Dermis microvascular lymphatic vessel endothelial cell (primary cell): Measurements from ENCODE around the gene IFIT1B. TPM values are rescaled to one million over a fixed set of nuclear protein-coding genes. Genes with fewer than 3 reads are reported as not detected.
"Not testable (repeated sequence)": the region's sequence is repeated elsewhere in the genome, so short reads cannot be mapped to it uniquely, and the experiment has no call there.

Experiments used
- DNase-seq, 2 donors: peaks; one replicate each; pipeline versions ENCODE4 v3.0.0 to v3.0.0-alpha.2; 2010; ENCODE audit warnings: low read depth in 2 of 2
- total RNA-seq: library from RNA; depleted of rRNA; stranded (reverse); fragments of >200 nt; gene quantifications from 2 replicates; pipeline ENCODE4 v1.2.1, GENCODE V29; 2014

The IFIT1B gene
- total RNA-seq, 1 donor from 2014 or later, result not detected

GRCh38 chr10:89379103-89379502 is 1.2 kb downstream of the IFIT1B start:
- no peak for DNase-seq

GRCh38 chr10:89382757-89383156 is 4.9 kb downstream of the IFIT1B start:
- DNase-seq, result no peak

GRCh38 chr10:89384474-89385340 is 6.9 kb downstream of the IFIT1B start:
- no peak for DNase-seq

- DNase-seq, result no peak
Measured at GRCh38 chr10:89388806-89389205, 10.9 kb downstream of the IFIT1B start.

- peak in 1 of 2 donors; percentile 36 for DNase-seq
Measured at GRCh38 chr10:89389254-89389653, 11.4 kb downstream of the IFIT1B start.

GRCh38 chr10:89390476-89391225 is 12.8 kb downstream of the IFIT1B start:
- DNase-seq, result peak in 1 of 2 donors; percentile 14

GRCh38 chr10:89391226-89391576 is 13.3 kb downstream of the IFIT1B start:
- DNase-seq, result not testable (repeated sequence)

GRCh38 chr10:89391907-89392756 is 14.3 kb downstream of the IFIT1B start, which contains the start of gene IFIT1:
Gene IFIT1 (plus strand): TSS chr10:89392623. CDS start chr10:89392713, 90 bp downstream.
- DNase-seq, result peak; percentile 70 to 72

- no peak for DNase-seq
Measured at GRCh38 chr10:89392974-89393373, 15.1 kb downstream of the IFIT1B start.

GRCh38 chr10:89393898-89394297 is 16.0 kb downstream of the IFIT1B start:
- DNase-seq, result no peak

- no peak for DNase-seq
Measured at GRCh38 chr10:89395141-89395540, 17.3 kb downstream of the IFIT1B start.

- no peak for DNase-seq
Measured at GRCh38 chr10:89398003-89398749, 20.3 kb downstream of the IFIT1B start.

GRCh38 chr10:89399956-89400355 is 22.1 kb downstream of the IFIT1B start:
- DNase-seq, result no peak

- DNase-seq, result no peak
Measured at GRCh38 chr10:89403043-89403442, 25.2 kb downstream of the IFIT1B start.

GRCh38 chr10:89404104-89405047 is 26.5 kb downstream of the IFIT1B start:
- no peak for DNase-seq

GRCh38 chr10:89406178-89406577 is 28.3 kb downstream of the IFIT1B start:
- DNase-seq, result not testable (repeated sequence)

- DNase-seq, result not testable (repeated sequence)
Measured at GRCh38 chr10:89407792-89408191, 29.9 kb downstream of the IFIT1B start.

GRCh38 chr10:89409282-89409681 is 31.4 kb downstream of the IFIT1B start:
- not testable (repeated sequence) for DNase-seq

- DNase-seq, result not testable (repeated sequence)
Measured at GRCh38 chr10:89410551-89410950, 32.7 kb downstream of the IFIT1B start.

GRCh38 chr10:89411135-89411534 is 33.3 kb downstream of the IFIT1B start:
- not testable (repeated sequence) for DNase-seq
